Prostate gland (tissue), 2 donors: ENCODE data around the gene DCTN3.
A peak's percentile ranks its signal among the peaks of the same experiment; 100 is the strongest.

Experiments
- CTCF ChIP-seq, 4 experiments: fragments of 200-600 bp in 2 of 4; fragments of 450-650 bp in 2 of 4; sonication (generic) in 2 of 4; IDR thresholded peaks; 1 replicate in 3 of 4; 2 replicates in 1 of 4; pipeline ENCODE4 v1.5.1; 2016 to 2019; ENCODE audit warnings: antibody characterized with exemption in 4 of 4, mild to moderate bottlenecking in 2 of 4, moderate library complexity in 2 of 4
- POLR2A ChIP-seq: fragments of 450-650 bp; IDR thresholded peaks from one replicate; pipeline ENCODE4 v1.6.1; 2016; ENCODE audit warnings: antibody characterized with exemption, mild to moderate bottlenecking
- POLR2AphosphoS5 ChIP-seq: sonication (generic); formaldehyde crosslinking; IDR thresholded peaks from one replicate; pipeline ENCODE4 v1.6.1; 2017; ENCODE audit warnings: antibody characterized with exemption

GRCh38 chr9:34611811-34612787 is 8.2 kb downstream of the DCTN3 start, which contains the start of gene RPP25L:
- TF ChIP-seq CTCF (IDR thresholded peaks at IDR 0.05): peak in 2 of 4 experiments; percentile 14 to 21
- peak; percentile 91 for TF ChIP-seq POLR2AphosphoS5
- peak; percentile 98 for TF ChIP-seq POLR2A
